H9 (cell line): Measurements from ENCODE around the gene HIVEP1. TPM values are rescaled to one million over a fixed set of nuclear protein-coding genes. Genes with fewer than 3 reads are reported as not detected.

Experiments used
- DNase-seq: peaks from one replicate; pipeline ENCODE4 v3.0.0-alpha.2; 2017
- H2AFZ ChIP-seq: one replicate; pipeline ENCODE4 v1.6.1; 2013; ENCODE audit warnings: mild to moderate bottlenecking, low read length, control low read depth, moderate library complexity
- H2AK5ac ChIP-seq: 2 replicates; pipeline ENCODE4 v1.6.1; 2013; ENCODE audit warnings: low read length, control low read depth, mixed read lengths; ENCODE audit not compliant: insufficient read length
- H2BK120ac ChIP-seq: one replicate; pipeline ENCODE4 v1.6.1; 2013; ENCODE audit warnings: low read depth, mild to moderate bottlenecking, low read length, control low read depth, inconsistent platforms; ENCODE audit not compliant: poor library complexity, severe bottlenecking
- H2BK12ac ChIP-seq: 2 replicates; pipeline ENCODE4 v1.6.1; 2013; ENCODE audit warnings: low read length, control low read depth, mixed read lengths, low read depth; ENCODE audit not compliant: insufficient read length
- H2BK15ac ChIP-seq: 2 replicates; pipeline ENCODE4 v1.6.1; 2013; ENCODE audit warnings: low read depth, low read length, control low read depth
- H2BK20ac ChIP-seq: one replicate; pipeline ENCODE4 v1.6.1; 2013; ENCODE audit warnings: low read depth, mild to moderate bottlenecking, low read length, control low read depth, inconsistent platforms; ENCODE audit not compliant: poor library complexity, severe bottlenecking
- H2BK5ac ChIP-seq: 2 replicates; pipeline ENCODE4 v1.6.1; 2013; ENCODE audit warnings: low read length, control low read depth, mixed read lengths; ENCODE audit not compliant: insufficient read length
- H3K14ac ChIP-seq: 2 replicates; pipeline ENCODE4 v1.6.1; 2013; ENCODE audit warnings: low read length, control low read depth; ENCODE audit not compliant: insufficient read depth
- H3K18ac ChIP-seq: 2 replicates; pipeline ENCODE4 v1.6.1; 2013; ENCODE audit warnings: low read depth, mild to moderate bottlenecking, mixed read lengths, low read length, control low read depth; ENCODE audit not compliant: insufficient read length
- H3K23ac ChIP-seq: 2 replicates; pipeline ENCODE4 v1.6.1; 2013; ENCODE audit warnings: low read length, control low read depth, mixed read lengths, low read depth; ENCODE audit not compliant: insufficient read length
- H3K23me2 ChIP-seq: 2 replicates; pipeline ENCODE4 v1.6.1; 2013; ENCODE audit warnings: low read depth, mild to moderate bottlenecking, mixed read lengths, low read length, control low read depth; ENCODE audit not compliant: insufficient read length, poor library complexity, severe bottlenecking
- H3K27ac ChIP-seq: 2 replicates; pipeline ENCODE4 v1.5.1; 2013; ENCODE audit warnings: low read length, control low read depth, mixed read lengths, low read depth; ENCODE audit not compliant: insufficient read length
- H3K27me3 ChIP-seq: 2 replicates; pipeline ENCODE4 v1.6.1; 2013; ENCODE audit warnings: low read length, control low read depth, inconsistent platforms; ENCODE audit not compliant: insufficient read depth
- H3K4ac ChIP-seq: 2 replicates; pipeline ENCODE4 v1.6.1; 2013; ENCODE audit warnings: low read depth, mild to moderate bottlenecking, control low read depth, inconsistent platforms, low read length, moderate library complexity
- H3K4me1 ChIP-seq: 2 replicates; pipeline ENCODE4 v1.6.1; 2013; ENCODE audit warnings: low read length, control low read depth, inconsistent platforms; ENCODE audit not compliant: insufficient read depth
- H3K4me2 ChIP-seq: 2 replicates; pipeline ENCODE4 v1.6.1; 2013; ENCODE audit warnings: low read length, control low read depth, mixed read lengths; ENCODE audit not compliant: insufficient read length, insufficient read depth
- H3K56ac ChIP-seq: 2 replicates; pipeline ENCODE4 v1.6.1; 2013; ENCODE audit warnings: low read depth, mild to moderate bottlenecking, mixed read lengths, low read length, control low read depth; ENCODE audit not compliant: insufficient read length
- H3K79me1 ChIP-seq: 2 replicates; pipeline ENCODE4 v1.6.1; 2013; ENCODE audit warnings: low read depth, mild to moderate bottlenecking, moderate library complexity, low read length, control low read depth, inconsistent platforms; ENCODE audit not compliant: insufficient read depth, poor library complexity, severe bottlenecking
- H3K79me2 ChIP-seq: 2 replicates; pipeline ENCODE4 v1.6.1; 2013; ENCODE audit warnings: low read length, control low read depth, inconsistent platforms; ENCODE audit not compliant: insufficient read depth
- H3K9ac ChIP-seq: 2 replicates; pipeline ENCODE4 v1.6.1; 2013; ENCODE audit warnings: low read length, control low read depth, mixed read lengths; ENCODE audit not compliant: insufficient read length; ENCODE audit errors: extremely low read depth
- H3K9me3 ChIP-seq: one replicate; pipeline ENCODE4 v1.6.1; 2013; ENCODE audit warnings: low read depth, low read length, inconsistent platforms; ENCODE audit not compliant: control insufficient read depth
- H3T11ph ChIP-seq: one replicate; pipeline ENCODE4 v1.6.1; 2013; ENCODE audit warnings: mild to moderate bottlenecking, low read length, control low read depth, inconsistent platforms
- H4K20me1 ChIP-seq: one replicate; pipeline ENCODE4 v1.6.1; 2013; ENCODE audit not compliant: control insufficient read depth, insufficient read length, insufficient read depth
- H4K5ac ChIP-seq: 2 replicates; pipeline ENCODE4 v1.6.1; 2013; ENCODE audit warnings: low read depth, mild to moderate bottlenecking, mixed read lengths, low read length, control low read depth; ENCODE audit not compliant: insufficient read length
- H4K8ac ChIP-seq: replicated peaks from 2 replicates; pipeline ENCODE4 v1.6.1; 2013; ENCODE audit warnings: low read length, control low read depth, mixed read lengths, low read depth; ENCODE audit not compliant: insufficient read length
- H4K91ac ChIP-seq: 2 replicates; pipeline ENCODE4 v1.6.1; 2013; ENCODE audit warnings: low read depth, mild to moderate bottlenecking, moderate library complexity, mixed read lengths, low read length, control low read depth; ENCODE audit not compliant: insufficient read length
- H3K27ac Mint-ChIP-seq, 3 experiments: 2 replicates in 2 of 3; 3 replicates in 1 of 3; pipeline ENCODE4 v1.8.0; 2020 to 2021; ENCODE audit warnings: mixed read lengths in 3 of 3, mild to moderate bottlenecking in 1 of 3, moderate library complexity in 1 of 3
- H3K27me3 Mint-ChIP-seq: 2 replicates; pipeline ENCODE4 v1.8.0; 2021; ENCODE audit warnings: low read depth, mild to moderate bottlenecking, moderate library complexity, mixed read lengths
- H3K36me3 Mint-ChIP-seq, 3 experiments: 2 replicates in 2 of 3; 3 replicates in 1 of 3; pipeline ENCODE4 v1.8.0; 2020 to 2021; ENCODE audit warnings: low read depth in 3 of 3, mixed read lengths in 3 of 3; ENCODE audit not compliant: insufficient read depth in 1 of 3
- H3K4me1 Mint-ChIP-seq, 2 experiments: 2 replicates each; pipeline ENCODE4 v1.8.0; 2020; ENCODE audit warnings: mixed read lengths in 2 of 2
- H3K4me3 Mint-ChIP-seq, 2 experiments: 2 replicates in 1 of 2; 3 replicates in 1 of 2; pipeline ENCODE4 v1.8.0; 2020 to 2021; ENCODE audit warnings: mild to moderate bottlenecking in 2 of 2, mixed read lengths in 2 of 2, moderate library complexity in 1 of 2
- H3K9me3 Mint-ChIP-seq, 2 experiments: 2 replicates in 1 of 2; 3 replicates in 1 of 2; pipeline ENCODE4 v1.8.0; 2020; ENCODE audit warnings: mild to moderate bottlenecking in 2 of 2, mixed read lengths in 2 of 2, moderate library complexity in 1 of 2
- CTCF ChIP-seq: fragments of 200-600 bp; sonication (generic); conservative IDR thresholded peaks from 3 replicates; pipeline ENCODE4 v1.8.0; 2021; ENCODE audit warnings: antibody characterized with exemption, mild to moderate bottlenecking
- WGBS: extraction: QIAGEN DNeasy Blood & Tissue Kit; methylation state at CpG from one replicate; pipeline ENCODE4 v1.1.7; 2013; ENCODE audit warnings: missing lambda C conversion rate, low lambda C conversion rate, mixed read lengths; ENCODE audit not compliant: insufficient read length; ENCODE audit errors: extremely low coverage; 5-methylcytosine and 5-hydroxymethylcytosine counted together
- total RNA-seq: library from RNA; stranded (reverse); gene quantifications from 2 replicates; pipeline ENCODE4 v1.2.1, GENCODE V29; 2021

HIVEP1 gene
- total RNA-seq, 1 experiment from 2014 or later, result 44.2 TPM

GRCh38 chr6:12033770-12034169 lies 21.7 kb downstream of the HIVEP1 start:
- Histone ChIP-seq H3K4me1 (peaks cover 2% of the 10 kb centered on the region; the same call in 1 of the 2 replicates), H3K27ac (no peak overlapping the region), H4K20me1 (no peaks in the 10 kb centered on the region), H2BK5ac (no peak overlapping the region), H2AK5ac (no peak overlapping the region), H3K79me1 (peaks cover 4% of the 10 kb centered on the region), H4K8ac (no peak overlapping the region), H3K9ac (no peak overlapping the region), H3K4me2 (no peak overlapping the region), H3K18ac (no peak overlapping the region), H2BK120ac (no peak overlapping the region), H2BK20ac (no peak overlapping the region), H3K27me3 (no peaks in the 10 kb centered on the region), H3K23me2 (no peaks in the 10 kb centered on the region), H3K9me3 (no peaks in the 10 kb centered on the region), H4K91ac (no peak overlapping the region), H3K4ac (no peak overlapping the region), H2AFZ (no peak overlapping the region), H2BK12ac (no peak overlapping the region), H3K23ac (no peak overlapping the region), H3K14ac (no peak overlapping the region), H2BK15ac (no peak overlapping the region), H3K56ac (no peak overlapping the region), H3T11ph (no peak overlapping the region), H4K5ac (no peak overlapping the region), H3K79me2 (peaks cover 29% of the 10 kb centered on the region; the same call in 1 of the 2 replicates)
- no peak for TF ChIP-seq CTCF
- Mint-ChIP-seq H3K4me1 (peaks cover 37 to 49% of the 10 kb centered on the region in 2 experiments), H3K4me3 (no peak overlapping the region), H3K27me3 (no peaks in the 10 kb centered on the region), H3K9me3 (peaks cover 3 to 5% of the 10 kb centered on the region in 2 experiments; a peak in 1 of 5 replicates), H3K36me3 (peaks cover 8 to 17% (median 17%) of the 10 kb centered on the region in 3 experiments), H3K27ac (peak overlapping the region in 2 of 3 experiments; percentile 16 to 24; a peak in 3 of 7 replicates)
- WGBS, result no CpG with 5 or more reads among the region's 4 CpGs
- no peak for DNase-seq
